SU-DHL-6 (cell line): ENCODE data around the gene OCLN.

Experiments used
- CTCF ChIP-seq: fragments of 200-600 bp; sonication (generic); IDR thresholded peaks from one replicate; pipeline ENCODE4 v1.5.1; 2017; ENCODE audit warnings: antibody characterized with exemption, mild to moderate bottlenecking, low read length, moderate library complexity; ENCODE audit not compliant: insufficient read depth, poor library complexity, severe bottlenecking
- EZH2phosphoT487 ChIP-seq: fragments of 200-600 bp; sonication (generic), shearing (Covaris generic); conservative IDR thresholded peaks from 2 replicates; pipeline ENCODE4 v1.6.1; 2018; ENCODE audit warnings: mild to moderate bottlenecking, antibody characterized with exemption, low read length, moderate library complexity, mixed read lengths

GRCh38 chr5:69484891-69485290, 7.7 kb upstream of the OCLN start:
- no peak for TF ChIP-seq CTCF
- TF ChIP-seq EZH2phosphoT487, result no peak
